Mucosa of rectum (tissue), 2 donors: Measurements from ENCODE around the gene GLCCI1.

Experiments
- H3K27ac ChIP-seq, 2 donors: one replicate each; pipeline ENCODE4 v1.7.0; 2013; ENCODE audit warnings: inconsistent platforms in 2 of 2, low read depth in 2 of 2, low read length in 2 of 2
- H3K27me3 ChIP-seq, 2 donors: one replicate each; pipeline ENCODE4 v1.7.0; 2013; ENCODE audit warnings: low read length in 2 of 2; ENCODE audit not compliant: control insufficient read depth in 2 of 2, insufficient read depth in 2 of 2
- H3K36me3 ChIP-seq, 2 donors: one replicate each; pipeline ENCODE4 v1.7.0; 2013; ENCODE audit warnings: low read length in 2 of 2; ENCODE audit not compliant: control insufficient read depth in 2 of 2, insufficient read depth in 2 of 2
- H3K4me1 ChIP-seq, 2 donors: one replicate each; pipeline ENCODE4 v1.7.0; 2013; ENCODE audit warnings: low read length in 2 of 2, mild to moderate bottlenecking in 1 of 2; ENCODE audit not compliant: control insufficient read depth in 2 of 2, insufficient read depth in 2 of 2
- H3K4me3 ChIP-seq, 2 donors: one replicate each; pipeline ENCODE4 v1.7.0; 2013; ENCODE audit warnings: low read length in 2 of 2
- H3K9ac ChIP-seq, 2 donors: one replicate each; pipeline ENCODE4 v1.7.0; 2013; ENCODE audit warnings: low read length in 2 of 2, low read depth in 1 of 2, mild to moderate bottlenecking in 1 of 2
- H3K9me3 ChIP-seq, 2 donors: one replicate each; pipeline ENCODE4 v1.7.0; 2013; ENCODE audit warnings: low read length in 2 of 2; ENCODE audit not compliant: control insufficient read depth in 2 of 2
- donor health status: healthy.
- donor health status: Normal muscosa, but diverticular disease.

GLCCI1 gene

GRCh38 chr7:8005279-8005678, 36.7 kb downstream of the GLCCI1 start:
- Histone ChIP-seq H3K9me3 (no peaks in the 10 kb centered on the region), H3K4me3 (no peak overlapping the region), H3K27ac (no peak overlapping the region), H3K4me1 (no peaks in the 10 kb centered on the region), H3K9ac (no peak overlapping the region), H3K27me3 (no peaks in the 10 kb centered on the region), H3K36me3 (peaks cover 12% of the 10 kb centered on the region in 2 donors)

- Histone ChIP-seq H3K9me3 (no peaks in the 10 kb centered on the region), H3K4me1 (no peaks in the 10 kb centered on the region), H3K9ac (no peak overlapping the region), H3K4me3 (no peak overlapping the region), H3K27me3 (no peaks in the 10 kb centered on the region), H3K27ac (no peak overlapping the region), H3K36me3 (no peaks in the 10 kb centered on the region)
Measured at GRCh38 chr7:8014399-8014798, 45.8 kb downstream of the GLCCI1 start.

DNA sequence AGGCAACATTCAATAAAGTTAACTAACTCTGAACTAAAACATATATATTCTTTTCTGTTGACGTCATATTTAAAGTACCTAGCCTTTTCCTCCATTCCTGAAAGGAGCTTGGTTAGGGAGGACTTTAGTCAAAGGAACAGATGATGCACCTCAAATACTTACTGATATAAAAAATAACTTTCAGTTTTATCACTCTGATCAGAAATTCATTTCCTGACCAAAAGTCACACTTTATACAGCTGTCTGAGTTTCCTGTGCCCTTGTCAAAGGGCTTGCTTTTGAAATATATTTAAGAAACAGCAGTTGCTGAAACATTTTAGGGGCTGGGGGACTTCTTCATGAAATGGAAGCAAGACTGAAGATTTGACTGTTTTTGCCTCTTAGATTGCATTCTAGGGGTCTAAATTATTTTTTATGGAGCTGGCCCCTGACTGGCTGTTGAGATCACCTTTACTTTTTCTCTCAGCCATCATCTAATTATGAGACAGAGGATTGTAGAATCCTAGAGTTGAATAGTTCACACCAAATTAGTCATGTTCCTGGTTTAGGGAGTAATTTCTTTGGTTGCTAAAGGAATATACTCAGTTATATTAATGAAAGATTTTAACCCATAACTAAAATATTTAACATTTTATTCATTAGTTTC, 46.6 kb downstream of the GLCCI1 start:
- Histone ChIP-seq H3K27ac (no peak overlapping the region), H3K27me3 (no peaks in the 10 kb centered on the region), H3K9me3 (no peaks in the 10 kb centered on the region), H3K4me1 (no peaks in the 10 kb centered on the region), H3K9ac (no peak overlapping the region), H3K4me3 (no peak overlapping the region), H3K36me3 (no peaks in the 10 kb centered on the region)

- no peaks in the 10 kb centered on the region for H3K36me3 ChIP-seq
- no peaks in the 10 kb centered on the region for H3K27me3 ChIP-seq
- no peaks in the 10 kb centered on the region for H3K4me1 ChIP-seq
- no peak overlapping the region for H3K9ac ChIP-seq
- no peaks in the 10 kb centered on the region for H3K9me3 ChIP-seq
- no peak overlapping the region for H3K27ac ChIP-seq
- no peak overlapping the region for H3K4me3 ChIP-seq
Measured at GRCh38 chr7:8015746-8016120, 47.1 kb downstream of the GLCCI1 start.

GRCh38 chr7:8017423-8017822, 48.8 kb downstream of the GLCCI1 start:
- Histone ChIP-seq H3K9ac (no peak overlapping the region), H3K27me3 (no peaks in the 10 kb centered on the region), H3K27ac (no peak overlapping the region), H3K4me1 (no peaks in the 10 kb centered on the region), H3K4me3 (no peak overlapping the region), H3K36me3 (no peaks in the 10 kb centered on the region), H3K9me3 (no peaks in the 10 kb centered on the region)

GRCh38 chr7:8018961-8019360, 50.4 kb downstream of the GLCCI1 start:
- no peaks in the 10 kb centered on the region for H3K4me1 ChIP-seq
- no peak overlapping the region for H3K4me3 ChIP-seq
- no peaks in the 10 kb centered on the region for H3K9me3 ChIP-seq
- no peak overlapping the region for H3K9ac ChIP-seq
- H3K36me3 ChIP-seq = no peaks in the 10 kb centered on the region
- no peak overlapping the region for H3K27ac ChIP-seq
- no peaks in the 10 kb centered on the region for H3K27me3 ChIP-seq

- H3K27me3 ChIP-seq = no peaks in the 10 kb centered on the region
- no peak overlapping the region for H3K27ac ChIP-seq
- H3K4me1 ChIP-seq = no peaks in the 10 kb centered on the region
- H3K36me3 ChIP-seq = peaks cover 5 to 7% of the 10 kb centered on the region in 2 donors
- peaks cover 2 to 3% of the 10 kb centered on the region in 2 donors for H3K9me3 ChIP-seq
- H3K9ac ChIP-seq = no peak overlapping the region
- no peak overlapping the region for H3K4me3 ChIP-seq
Measured at GRCh38 chr7:8022628-8023027, 54.0 kb downstream of the GLCCI1 start.

DNA sequence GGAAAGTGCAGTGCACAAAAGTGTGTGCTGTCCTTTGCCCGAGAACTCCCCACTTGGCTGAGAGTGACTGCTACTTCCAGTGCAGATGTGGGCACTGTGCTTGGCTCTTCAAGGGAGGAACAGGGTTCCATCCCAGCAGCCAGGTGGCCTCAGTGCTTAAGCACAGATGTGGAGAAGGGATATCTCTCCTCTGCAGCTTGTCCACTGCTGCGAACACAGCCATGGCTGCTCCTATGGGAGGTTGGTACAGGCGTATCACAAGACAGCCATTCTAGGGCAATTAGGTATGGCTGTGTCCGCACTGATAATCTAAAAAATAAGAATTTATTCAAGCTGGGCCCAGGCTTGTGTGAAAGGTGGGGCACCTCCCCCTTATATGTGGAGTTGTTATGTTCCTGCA, 66.6 kb downstream of the GLCCI1 start:
- H3K9ac ChIP-seq = no peak overlapping the region
- no peak overlapping the region for H3K27ac ChIP-seq
- H3K4me3 ChIP-seq = no peak overlapping the region
- H3K9me3 ChIP-seq = no peaks in the 10 kb centered on the region
- no peaks in the 10 kb centered on the region for H3K36me3 ChIP-seq
- H3K4me1 ChIP-seq = no peaks in the 10 kb centered on the region
- H3K27me3 ChIP-seq = no peaks in the 10 kb centered on the region

DNA sequence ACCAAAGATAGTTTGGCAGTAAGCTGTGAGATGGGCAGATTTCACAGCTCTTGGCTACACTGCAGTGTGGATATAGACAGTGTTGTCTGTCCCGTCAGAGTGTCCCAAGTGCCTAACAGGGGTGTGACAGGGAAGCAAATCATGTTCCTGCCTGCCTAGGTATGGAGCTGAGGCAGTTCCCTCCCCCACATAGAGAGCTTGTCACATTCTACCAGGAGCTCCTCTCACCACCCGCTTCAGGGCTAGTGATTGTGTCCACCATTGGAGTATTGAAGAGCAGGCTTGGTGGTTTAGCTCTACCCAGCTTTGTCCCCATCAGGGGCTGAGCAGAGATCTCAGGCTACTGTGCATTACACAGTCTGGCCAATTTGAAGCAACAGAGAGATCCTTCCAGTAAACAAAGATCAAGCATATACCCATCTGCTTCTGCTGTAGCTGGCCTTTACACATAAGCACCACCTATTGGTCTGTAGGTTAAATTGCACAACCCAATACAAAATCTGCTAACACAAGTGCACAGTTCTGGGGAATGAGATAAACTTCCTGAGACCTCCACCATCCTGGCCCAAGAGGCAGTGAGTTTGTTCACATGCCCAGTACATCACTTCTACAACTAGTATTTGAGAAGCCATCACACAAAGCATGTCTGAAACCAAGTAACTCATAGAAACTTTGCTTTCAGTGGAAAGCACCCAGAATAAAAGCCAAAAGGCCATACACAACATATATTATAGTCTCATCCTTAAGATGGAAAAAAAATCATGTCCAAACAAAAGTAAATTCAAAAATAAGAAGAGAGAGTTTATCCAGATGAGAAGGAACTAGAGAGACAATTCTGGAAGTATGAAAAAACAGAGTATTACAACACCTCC, 67.3 kb downstream of the GLCCI1 start:
- H3K9me3 ChIP-seq = no peaks in the 10 kb centered on the region
- H3K4me1 ChIP-seq = no peaks in the 10 kb centered on the region
- H3K9ac ChIP-seq = no peak overlapping the region
- no peaks in the 10 kb centered on the region for H3K27me3 ChIP-seq
- H3K36me3 ChIP-seq = no peaks in the 10 kb centered on the region
- no peak overlapping the region for H3K27ac ChIP-seq
- no peak overlapping the region for H3K4me3 ChIP-seq

GRCh38 chr7:8037151-8037550, 68.6 kb downstream of the GLCCI1 start:
- Histone ChIP-seq H3K27ac (no peak overlapping the region), H3K27me3 (no peaks in the 10 kb centered on the region), H3K9ac (no peak overlapping the region)

More at GRCh38 chr7:8037151-8037550, 68.6 kb downstream of the GLCCI1 start:
- Histone ChIP-seq H3K9me3 (no peaks in the 10 kb centered on the region), H3K4me3 (no peak overlapping the region), H3K36me3 (no peaks in the 10 kb centered on the region), H3K4me1 (no peaks in the 10 kb centered on the region)
